ENCODE measurements around the gene SH3BGRL.

DNA sequence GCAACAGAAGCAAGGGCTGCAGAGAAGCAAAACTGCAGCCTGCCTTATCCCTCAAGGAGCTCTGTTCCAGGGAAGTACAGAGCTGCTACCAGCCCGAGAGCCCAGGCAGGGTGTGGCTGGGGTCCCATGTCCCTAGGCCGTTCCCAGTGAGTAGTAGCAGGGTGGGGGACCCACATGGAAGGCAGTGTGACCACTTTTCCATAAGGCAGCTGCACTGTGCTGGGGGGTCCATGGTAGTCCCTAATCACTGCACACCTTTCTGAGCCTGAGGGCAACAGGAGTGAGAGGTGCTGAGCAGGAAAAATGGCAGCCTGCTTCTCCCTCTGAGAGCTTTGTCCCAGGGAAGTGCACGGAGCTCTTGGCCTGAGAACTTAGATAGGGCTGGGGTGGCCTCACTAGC lies 135.9 kb downstream of the SH3BGRL start:
- TF ChIP-seq POLR2A (IDR thresholded peaks at IDR 0.05) (no peak), POLR2AphosphoS5 (IDR thresholded peaks at IDR 0.05) (no peak)
- TF ChIP-seq, protein P1, sequence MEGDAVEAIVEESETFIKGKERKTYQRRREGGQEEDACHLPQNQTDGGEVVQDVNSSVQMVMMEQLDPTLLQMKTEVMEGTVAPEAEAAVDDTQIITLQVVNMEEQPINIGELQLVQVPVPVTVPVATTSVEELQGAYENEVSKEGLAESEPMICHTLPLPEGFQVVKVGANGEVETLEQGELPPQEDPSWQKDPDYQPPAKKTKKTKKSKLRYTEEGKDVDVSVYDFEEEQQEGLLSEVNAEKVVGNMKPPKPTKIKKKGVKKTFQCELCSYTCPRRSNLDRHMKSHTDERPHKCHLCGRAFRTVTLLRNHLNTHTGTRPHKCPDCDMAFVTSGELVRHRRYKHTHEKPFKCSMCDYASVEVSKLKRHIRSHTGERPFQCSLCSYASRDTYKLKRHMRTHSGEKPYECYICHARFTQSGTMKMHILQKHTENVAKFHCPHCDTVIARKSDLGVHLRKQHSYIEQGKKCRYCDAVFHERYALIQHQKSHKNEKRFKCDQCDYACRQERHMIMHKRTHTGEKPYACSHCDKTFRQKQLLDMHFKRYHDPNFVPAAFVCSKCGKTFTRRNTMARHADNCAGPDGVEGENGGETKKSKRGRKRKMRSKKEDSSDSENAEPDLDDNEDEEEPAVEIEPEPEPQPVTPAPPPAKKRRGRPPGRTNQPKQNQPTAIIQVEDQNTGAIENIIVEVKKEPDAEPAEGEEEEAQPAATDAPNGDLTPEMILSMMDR (IDR thresholded peaks at IDR 0.05), result no peak

Data from gastroesophageal sphincter (tissue), 3 donors.